MG63 (cell line): ENCODE data around the gene SLC24A3. TPM values are rescaled to one million over a fixed set of nuclear protein-coding genes. Genes with fewer than 3 reads are reported as not detected.
A peak's percentile ranks its signal among the peaks of the same experiment; 100 is the strongest.
"Not testable (repeated sequence)": the region's sequence is repeated elsewhere in the genome, so short reads cannot be mapped to it uniquely, and the experiment has no call there.

Experiments used
- DNase-seq: peaks from one replicate; pipeline ENCODE4 v3.0.0-alpha.2; 2020
- H3K27me3 ChIP-seq: fragments of 250-450 bp; sonication (Bioruptor Pico); 2 replicates; pipeline ENCODE4 v1.5.1; 2020; ENCODE audit warnings: mild to moderate bottlenecking, moderate library complexity
- H3K36me3 ChIP-seq: fragments of 250-450 bp; sonication (Bioruptor Pico); 2 replicates; pipeline ENCODE4 v1.5.1; 2020; ENCODE audit warnings: mild to moderate bottlenecking, moderate library complexity
- H3K4me3 ChIP-seq: fragments of 250-450 bp; sonication (Bioruptor Pico); 2 replicates; pipeline ENCODE4 v1.5.1; 2020; ENCODE audit warnings: mild to moderate bottlenecking, moderate library complexity
- H3K9me3 ChIP-seq: fragments of 250-450 bp; sonication (Bioruptor Pico); 2 replicates; pipeline ENCODE4 v1.5.1; 2020; ENCODE audit warnings: mild to moderate bottlenecking, moderate library complexity
- total RNA-seq: library from RNA; depleted of rRNA; stranded (reverse); fragments of >200 nt; shearing (Covaris generic); gene quantifications from 2 replicates; pipeline ENCODE4 v1.2.3, GENCODE V29; 2014; ENCODE audit warnings: low replicate concordance

Gene SLC24A3
- total RNA-seq, 1 experiment from 2014 or later = not detected

- H3K27me3 ChIP-seq = no peaks in the 10 kb centered on the region
These were observed 456.0 kb downstream of the SLC24A3 start for GRCh38 chr20:19668418-19668817.

GRCh38 chr20:19670829-19671228 lies 458.4 kb downstream of the SLC24A3 start:
- no peak for DNase-seq
- Histone ChIP-seq H3K27me3 (no peaks in the 10 kb centered on the region), H3K4me3 (no peak overlapping the region), H3K9me3 (no peaks in the 10 kb centered on the region), H3K36me3 (no peaks in the 10 kb centered on the region)

More at GRCh38 chr20:19668418-19668817, 456.0 kb downstream of the SLC24A3 start:
- DNase-seq = no peak
- Histone ChIP-seq H3K9me3 (no peaks in the 10 kb centered on the region), H3K4me3 (no peak overlapping the region), H3K36me3 (no peaks in the 10 kb centered on the region)

- Histone ChIP-seq H3K27me3 (no peaks in the 10 kb centered on the region), H3K4me3 (no peak overlapping the region), H3K36me3 (no peaks in the 10 kb centered on the region), H3K9me3 (no peaks in the 10 kb centered on the region)
- no peak for DNase-seq
These were observed 458.9 kb downstream of the SLC24A3 start for GRCh38 chr20:19671374-19671773.

- Histone ChIP-seq H3K9me3 (no peaks in the 10 kb centered on the region), H3K4me3 (no peak overlapping the region), H3K27me3 (no peaks in the 10 kb centered on the region), H3K36me3 (no peaks in the 10 kb centered on the region)
- DNase-seq = no peak
These were observed 460.1 kb downstream of the SLC24A3 start for GRCh38 chr20:19672498-19672897.

GRCh38 chr20:19673575-19673974 lies 461.1 kb downstream of the SLC24A3 start:
- Histone ChIP-seq H3K9me3 (no peaks in the 10 kb centered on the region), H3K36me3 (no peaks in the 10 kb centered on the region), H3K27me3 (no peaks in the 10 kb centered on the region), H3K4me3 (no peak overlapping the region)
- no peak for DNase-seq

- no peaks in the 10 kb centered on the region for H3K36me3 ChIP-seq
- H3K4me3 ChIP-seq = no peak overlapping the region
- no peak for DNase-seq
- no peaks in the 10 kb centered on the region for H3K27me3 ChIP-seq
- no peaks in the 10 kb centered on the region for H3K9me3 ChIP-seq
These were observed 463.8 kb downstream of the SLC24A3 start for GRCh38 chr20:19676202-19676601.

GRCh38 chr20:19677336-19677735 lies 464.9 kb downstream of the SLC24A3 start:
- no peaks in the 10 kb centered on the region for H3K27me3 ChIP-seq
- no peak for DNase-seq
- no peaks in the 10 kb centered on the region for H3K9me3 ChIP-seq
- no peaks in the 10 kb centered on the region for H3K36me3 ChIP-seq
- H3K4me3 ChIP-seq = no peak overlapping the region

GRCh38 chr20:19678591-19678990 lies 466.1 kb downstream of the SLC24A3 start:
- not testable (repeated sequence) for DNase-seq, H3K9me3 ChIP-seq, H3K4me3 ChIP-seq, H3K27me3 ChIP-seq, H3K36me3 ChIP-seq

GRCh38 chr20:19679900-19680495 lies 467.6 kb downstream of the SLC24A3 start:
- Histone ChIP-seq H3K36me3 (no peaks in the 10 kb centered on the region), H3K4me3 (no peak overlapping the region), H3K9me3 (no peaks in the 10 kb centered on the region), H3K27me3 (no peaks in the 10 kb centered on the region)
- no peak for DNase-seq

- H3K36me3 ChIP-seq = no peaks in the 10 kb centered on the region
- H3K4me3 ChIP-seq = no peak overlapping the region
- no peaks in the 10 kb centered on the region for H3K9me3 ChIP-seq
- DNase-seq = no peak
- no peaks in the 10 kb centered on the region for H3K27me3 ChIP-seq
These were observed 469.8 kb downstream of the SLC24A3 start for GRCh38 chr20:19682249-19682648.

GRCh38 chr20:19683188-19683587 lies 470.7 kb downstream of the SLC24A3 start:
- no peak for DNase-seq
- Histone ChIP-seq H3K9me3 (no peaks in the 10 kb centered on the region), H3K4me3 (no peak overlapping the region), H3K27me3 (no peaks in the 10 kb centered on the region), H3K36me3 (no peaks in the 10 kb centered on the region)

- H3K36me3 ChIP-seq = no peaks in the 10 kb centered on the region
- H3K4me3 ChIP-seq = no peak overlapping the region
- DNase-seq = no peak
- no peaks in the 10 kb centered on the region for H3K27me3 ChIP-seq
- no peaks in the 10 kb centered on the region for H3K9me3 ChIP-seq
These were observed 471.4 kb downstream of the SLC24A3 start for GRCh38 chr20:19683822-19684221.

- peak; percentile 64 for DNase-seq
- H3K27me3 ChIP-seq = no peaks in the 10 kb centered on the region
- H3K36me3 ChIP-seq = no peaks in the 10 kb centered on the region
These were observed 475.8 kb downstream of the SLC24A3 start for GRCh38 chr20:19688031-19688806.

GRCh38 chr20:19690462-19690861 lies 478.0 kb downstream of the SLC24A3 start:
- Histone ChIP-seq H3K36me3 (no peaks in the 10 kb centered on the region), H3K4me3 (no peak overlapping the region), H3K27me3 (no peaks in the 10 kb centered on the region), H3K9me3 (no peaks in the 10 kb centered on the region)
- no peak for DNase-seq

More at GRCh38 chr20:19688031-19688806, 475.8 kb downstream of the SLC24A3 start:
- H3K4me3 ChIP-seq = no peak overlapping the region
- no peaks in the 10 kb centered on the region for H3K9me3 ChIP-seq

GRCh38 chr20:19691125-19691524 lies 478.7 kb downstream of the SLC24A3 start:
- no peak overlapping the region for H3K4me3 ChIP-seq
- DNase-seq = no peak
- H3K27me3 ChIP-seq = no peaks in the 10 kb centered on the region
- no peaks in the 10 kb centered on the region for H3K9me3 ChIP-seq
- no peaks in the 10 kb centered on the region for H3K36me3 ChIP-seq

- H3K4me3 ChIP-seq = no peak overlapping the region
- DNase-seq = no peak
- H3K36me3 ChIP-seq = no peaks in the 10 kb centered on the region
- H3K27me3 ChIP-seq = no peaks in the 10 kb centered on the region
- H3K9me3 ChIP-seq = no peaks in the 10 kb centered on the region
These were observed 479.7 kb downstream of the SLC24A3 start for GRCh38 chr20:19692100-19692499.

GRCh38 chr20:19692685-19693119 lies 480.3 kb downstream of the SLC24A3 start:
- no peak for DNase-seq
- Histone ChIP-seq H3K36me3 (no peaks in the 10 kb centered on the region), H3K27me3 (no peaks in the 10 kb centered on the region), H3K4me3 (no peak overlapping the region), H3K9me3 (no peaks in the 10 kb centered on the region)

GRCh38 chr20:19693508-19693907 lies 481.1 kb downstream of the SLC24A3 start:
- DNase-seq = no peak
- Histone ChIP-seq H3K4me3 (no peak overlapping the region), H3K36me3 (no peaks in the 10 kb centered on the region), H3K27me3 (no peaks in the 10 kb centered on the region), H3K9me3 (no peaks in the 10 kb centered on the region)
